ENCODE data around the gene C6orf141. TPM values are rescaled to one million over a fixed set of nuclear protein-coding genes. Genes with fewer than 3 reads are reported as not detected.

The C6orf141 gene
- 3.7 and 6.5 TPM in 2 replicates for total RNA-seq

GRCh38 chr6:49550492-49551077, at the start of gene C6orf141:
Gene C6orf141 (plus strand): TSS chr6:49550668. CDS start chr6:49550793, 125 bp downstream.
- Histone ChIP-seq H3K27me3 (ENCODE audit: control insufficient read depth, insufficient read depth, low read length) (no peaks in the 10 kb centered on the region), H3K36me3 (ENCODE audit: control insufficient read depth, insufficient read depth, low read length) (no peaks in the 10 kb centered on the region), H3K4me3 (ENCODE audit: low read depth, low read length) (peak within 1 kb of the TSS; percentile 70)
- no peak for DNase-seq (ENCODE audit: low read depth)
- TF ChIP-seq, protein P1, sequence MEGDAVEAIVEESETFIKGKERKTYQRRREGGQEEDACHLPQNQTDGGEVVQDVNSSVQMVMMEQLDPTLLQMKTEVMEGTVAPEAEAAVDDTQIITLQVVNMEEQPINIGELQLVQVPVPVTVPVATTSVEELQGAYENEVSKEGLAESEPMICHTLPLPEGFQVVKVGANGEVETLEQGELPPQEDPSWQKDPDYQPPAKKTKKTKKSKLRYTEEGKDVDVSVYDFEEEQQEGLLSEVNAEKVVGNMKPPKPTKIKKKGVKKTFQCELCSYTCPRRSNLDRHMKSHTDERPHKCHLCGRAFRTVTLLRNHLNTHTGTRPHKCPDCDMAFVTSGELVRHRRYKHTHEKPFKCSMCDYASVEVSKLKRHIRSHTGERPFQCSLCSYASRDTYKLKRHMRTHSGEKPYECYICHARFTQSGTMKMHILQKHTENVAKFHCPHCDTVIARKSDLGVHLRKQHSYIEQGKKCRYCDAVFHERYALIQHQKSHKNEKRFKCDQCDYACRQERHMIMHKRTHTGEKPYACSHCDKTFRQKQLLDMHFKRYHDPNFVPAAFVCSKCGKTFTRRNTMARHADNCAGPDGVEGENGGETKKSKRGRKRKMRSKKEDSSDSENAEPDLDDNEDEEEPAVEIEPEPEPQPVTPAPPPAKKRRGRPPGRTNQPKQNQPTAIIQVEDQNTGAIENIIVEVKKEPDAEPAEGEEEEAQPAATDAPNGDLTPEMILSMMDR (IDR thresholded peaks at IDR 0.05; ENCODE audit: insufficient read depth, low read length, poor library complexity, severe bottlenecking), result no peak

GRCh38 chr6:49504666-49505065, 45.8 kb upstream of the C6orf141 start:
- TF ChIP-seq, protein P1 (IDR thresholded peaks at IDR 0.05; ENCODE audit: insufficient read depth, low read length, poor library complexity, severe bottlenecking), result no peak
- no peak overlapping the region for H3K4me3 ChIP-seq (ENCODE audit: low read depth, low read length)
- no peak for DNase-seq (ENCODE audit: low read depth)
- no peaks in the 10 kb centered on the region for H3K27me3 ChIP-seq (ENCODE audit: control insufficient read depth, insufficient read depth, low read length)
- H3K36me3 ChIP-seq (ENCODE audit: control insufficient read depth, insufficient read depth, low read length), result no peaks in the 10 kb centered on the region

DNA sequence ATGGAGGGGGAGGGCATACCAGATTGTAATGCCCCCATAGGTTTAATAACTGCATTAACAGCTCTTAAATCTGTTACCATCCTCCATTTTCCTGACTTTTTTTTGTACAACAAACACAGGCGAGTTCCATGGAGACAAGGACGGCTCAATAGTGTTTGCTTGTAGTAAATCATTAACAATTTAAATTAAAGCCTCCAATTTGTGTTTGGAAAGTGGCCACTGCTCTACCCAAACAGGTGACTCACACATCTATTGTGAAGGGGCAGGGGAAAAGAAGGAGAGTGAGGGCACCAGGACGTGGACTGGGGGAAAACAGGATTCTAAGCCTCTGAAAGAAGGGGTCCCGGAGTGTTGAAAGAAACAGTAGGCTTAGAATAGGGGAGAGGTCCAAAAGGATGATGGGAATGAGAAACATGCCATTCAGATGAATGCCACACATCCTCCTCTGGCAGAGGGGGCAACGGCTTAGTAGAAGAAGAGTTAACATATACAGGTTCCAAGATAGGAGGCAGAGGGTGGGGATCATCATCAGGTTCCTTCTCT, 43.8 kb upstream of the C6orf141 start:
- Histone ChIP-seq H3K4me3 (ENCODE audit: low read depth, low read length) (no peak overlapping the region), H3K27me3 (ENCODE audit: control insufficient read depth, insufficient read depth, low read length) (no peaks in the 10 kb centered on the region), H3K36me3 (ENCODE audit: control insufficient read depth, insufficient read depth, low read length) (no peaks in the 10 kb centered on the region)
- TF ChIP-seq, protein P1 (IDR thresholded peaks at IDR 0.05; ENCODE audit: insufficient read depth, low read length, poor library complexity, severe bottlenecking), result no peak
- no peak for DNase-seq (ENCODE audit: low read depth)

DNA sequence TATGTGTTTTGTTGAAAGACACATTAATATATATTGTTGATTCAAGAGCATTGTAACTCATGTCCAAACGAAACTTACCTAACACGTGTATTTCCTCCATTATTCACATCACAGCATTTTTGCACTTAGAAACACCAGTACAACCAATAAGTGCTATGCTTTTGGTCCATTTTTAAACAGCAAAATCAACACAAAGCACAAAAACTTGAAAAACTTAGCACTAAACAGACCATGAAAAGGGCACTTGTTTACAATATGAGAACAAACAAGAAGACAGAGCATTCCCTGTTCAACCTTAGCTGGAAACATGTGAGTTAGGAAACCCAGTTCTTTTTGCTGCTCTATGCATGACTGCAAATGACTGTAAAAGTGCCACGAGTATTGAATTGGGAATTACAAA, 41.1 kb upstream of the C6orf141 start:
- TF ChIP-seq, protein P1 (IDR thresholded peaks at IDR 0.05; ENCODE audit: insufficient read depth, low read length, poor library complexity, severe bottlenecking), result no peak
- Histone ChIP-seq H3K36me3 (ENCODE audit: control insufficient read depth, insufficient read depth, low read length) (no peaks in the 10 kb centered on the region), H3K4me3 (ENCODE audit: low read depth, low read length) (no peak overlapping the region), H3K27me3 (ENCODE audit: control insufficient read depth, insufficient read depth, low read length) (no peaks in the 10 kb centered on the region)
- DNase-seq (ENCODE audit: low read depth), result no peak

- Histone ChIP-seq H3K4me3 (ENCODE audit: low read depth, low read length) (no peak overlapping the region), H3K36me3 (ENCODE audit: control insufficient read depth, insufficient read depth, low read length) (no peaks in the 10 kb centered on the region), H3K27me3 (ENCODE audit: control insufficient read depth, insufficient read depth, low read length) (no peaks in the 10 kb centered on the region)
- DNase-seq (ENCODE audit: low read depth), result no peak
- TF ChIP-seq, protein P1 (IDR thresholded peaks at IDR 0.05; ENCODE audit: insufficient read depth, low read length, poor library complexity, severe bottlenecking), result no peak
Measured at GRCh38 chr6:49513153-49513989, 37.1 kb upstream of the C6orf141 start.
